ENCODE results near the gene POLR3GL. TPM values are rescaled to one million over a fixed set of nuclear protein-coding genes. Genes with fewer than 3 reads are reported as not detected.

The POLR3GL gene
- total and polyA plus RNA-seq, 2 experiments from 2014 or later: 3.1 to 9.5 TPM

- TF ChIP-seq ZNF462 (CRISPR knock-in tag; IDR thresholded peaks at IDR 0.05) (no peak), EZH2phosphoT487 (IDR thresholded peaks at IDR 0.05; ENCODE audit: unreplicated experiment) (no peak)
Measured at GRCh38 chr1:145958734-145959133, 5.8 kb upstream of the POLR3GL start (continued).

- H3K27me3 Mint-ChIP-seq (ENCODE audit: insufficient read depth, low read depth, poor library complexity): peaks cover 73% of the 10 kb centered on the region
- H3K36me3 Mint-ChIP-seq (ENCODE audit: low read depth): no peaks in the 10 kb centered on the region; the same call in 2 of the 3 replicates
- H3K27ac Mint-ChIP-seq: no peak overlapping the region
Measured at GRCh38 chr1:145959333-145959732, 5.2 kb upstream of the POLR3GL start.

More at GRCh38 chr1:145959333-145959732, 5.2 kb upstream of the POLR3GL start:
- Histone ChIP-seq H2AFZ (no peak overlapping the region), H3K36me3 (ENCODE audit: insufficient read depth) (no peaks in the 10 kb centered on the region), H3F3A (replicated peaks; ENCODE audit: low read depth) (peaks cover 4% of the 10 kb centered on the region; the same call in 1 of the 2 replicates), H4K20me1 (replicated peaks; ENCODE audit: insufficient read depth) (no peaks in the 10 kb centered on the region), H3K9me2 (ENCODE audit: insufficient read depth) (no peaks in the 10 kb centered on the region), H3K4me2 (no peak overlapping the region), H3K4me1 (ENCODE audit: insufficient read depth) (peaks cover 26% of the 10 kb centered on the region), H3K27ac (ENCODE audit: low read depth) (no peak overlapping the region), H3K4me3 (no peak overlapping the region), H3K79me2 (replicated peaks; ENCODE audit: insufficient read depth) (no peaks in the 10 kb centered on the region), H3K27me3 (ENCODE audit: insufficient read depth) (peaks cover 87% of the 10 kb centered on the region)
- H3K9me3 Mint-ChIP-seq: peaks cover 2% of the 10 kb centered on the region; the same call in 2 of the 3 replicates
- no peak for ATAC-seq
- no peak for DNase-seq (ENCODE audit: low spot score)
- TF ChIP-seq ETS1 (IDR thresholded peaks at IDR 0.05) (no peak), ZNF331 (CRISPR knock-in tag; IDR thresholded peaks at IDR 0.05; ENCODE audit: low read depth) (no peak), ZNF114 (CRISPR knock-in tag; IDR thresholded peaks at IDR 0.05) (no peak), STAT1 (IDR thresholded peaks at IDR 0.05; ENCODE audit: unreplicated experiment) (no peak), CREB1 (CRISPR knock-in tag; IDR thresholded peaks at IDR 0.05; ENCODE audit: low read depth) (no peak), JUNB (IDR thresholded peaks at IDR 0.05; ENCODE audit: unreplicated experiment) (no peak), EZH2 (IDR thresholded peaks at IDR 0.05; ENCODE audit: low read depth, unreplicated experiment) (no peak), REST (IDR thresholded peaks at IDR 0.05; ENCODE audit: unreplicated experiment) (no peak), CTCF (conservative IDR thresholded peaks at IDR 0.05; ENCODE audit: low read depth in 2 of 2) (no peak)
- H3K4me3 Mint-ChIP-seq: peak overlapping the region; percentile 95
- peaks cover 33% of the 10 kb centered on the region for H3K4me1 Mint-ChIP-seq
